GM12864 (cell line): ENCODE data around the gene ENO2.
A peak's percentile ranks its signal among the peaks of the same experiment; 100 is the strongest.

Experiments used
- DNase-seq: peaks from one replicate; pipeline ENCODE4 v3.0.0-alpha.2; 2011; ENCODE audit warnings: low read depth
- H3K4me3 ChIP-seq: 2 replicates; pipeline ENCODE4 v1.5.1; 2011; ENCODE audit warnings: mild to moderate bottlenecking, low read depth, low read length, control low read depth
- TF ChIP-seq, protein P1 (sequence below): IDR thresholded peaks from 2 replicates; pipeline ENCODE4 v1.5.1; 2011; ENCODE audit warnings: low read depth, mild to moderate bottlenecking, moderate library complexity, low read length, control low read depth, inconsistent platforms; ENCODE audit errors: missing control alignments

Gene ENO2

DNA sequence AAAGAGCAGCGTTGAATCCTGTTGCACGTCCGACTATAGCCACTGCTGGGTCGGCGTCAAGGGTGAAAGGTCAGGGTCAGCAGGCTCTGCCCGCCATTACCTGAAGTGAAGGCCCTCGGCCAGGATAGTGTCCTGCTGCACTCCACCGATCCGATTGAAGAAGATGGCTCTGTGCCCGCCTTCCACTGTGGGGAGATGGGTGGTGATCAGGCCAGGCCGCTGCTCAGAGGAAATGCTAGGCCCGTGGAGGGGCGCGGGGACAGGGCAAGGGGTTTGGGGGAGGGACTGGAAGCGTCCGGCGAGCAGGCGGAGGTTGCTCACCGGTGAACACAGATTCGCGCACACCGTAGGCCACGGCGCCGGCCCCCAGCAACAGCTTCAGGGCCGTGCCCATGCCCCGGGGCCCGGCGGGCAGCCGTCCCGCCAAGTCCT lies 55.7 kb downstream of the ENO2 start:
- TF ChIP-seq, protein P1, sequence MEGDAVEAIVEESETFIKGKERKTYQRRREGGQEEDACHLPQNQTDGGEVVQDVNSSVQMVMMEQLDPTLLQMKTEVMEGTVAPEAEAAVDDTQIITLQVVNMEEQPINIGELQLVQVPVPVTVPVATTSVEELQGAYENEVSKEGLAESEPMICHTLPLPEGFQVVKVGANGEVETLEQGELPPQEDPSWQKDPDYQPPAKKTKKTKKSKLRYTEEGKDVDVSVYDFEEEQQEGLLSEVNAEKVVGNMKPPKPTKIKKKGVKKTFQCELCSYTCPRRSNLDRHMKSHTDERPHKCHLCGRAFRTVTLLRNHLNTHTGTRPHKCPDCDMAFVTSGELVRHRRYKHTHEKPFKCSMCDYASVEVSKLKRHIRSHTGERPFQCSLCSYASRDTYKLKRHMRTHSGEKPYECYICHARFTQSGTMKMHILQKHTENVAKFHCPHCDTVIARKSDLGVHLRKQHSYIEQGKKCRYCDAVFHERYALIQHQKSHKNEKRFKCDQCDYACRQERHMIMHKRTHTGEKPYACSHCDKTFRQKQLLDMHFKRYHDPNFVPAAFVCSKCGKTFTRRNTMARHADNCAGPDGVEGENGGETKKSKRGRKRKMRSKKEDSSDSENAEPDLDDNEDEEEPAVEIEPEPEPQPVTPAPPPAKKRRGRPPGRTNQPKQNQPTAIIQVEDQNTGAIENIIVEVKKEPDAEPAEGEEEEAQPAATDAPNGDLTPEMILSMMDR: no peak
- DNase-seq: no peak
- peak overlapping the region; percentile 73 for H3K4me3 ChIP-seq
